HepG2 (cell line): Measurements from ENCODE around the gene ANKS1A. TPM values are rescaled to one million over a fixed set of nuclear protein-coding genes. Genes with fewer than 3 reads are reported as not detected.
A peak's percentile ranks its signal among the peaks of the same experiment; 100 is the strongest.

Source experiments
- ATAC-seq: fragments of 200-7000 bp; cut with Tn5 transposase; 3 replicates; pipeline ENCODE4 v1.9.1; 2020; ENCODE audit warnings: mild to moderate bottlenecking, moderate library complexity
- BruUV-seq: library from RNA; stranded (reverse); fragments of 400-500 nt; replicated peaks from 2 replicates; lab custom pipeline; 2021; lab: Mats Ljungman, UMichigan
- CTCF ChIA-PET: fragments of 300-600 bp; formaldehyde crosslinking; extraction: SDS; loops from one replicate; lab custom pipeline; 2021; ENCODE audit warnings: low total read pairs, inconsistent platforms, low intra/inter-chr PET ratio; lab: Yijun Ruan, JAX
- POLR2A ChIA-PET: fragments of 350-600 bp; sonication (Branson Sonifier 250); formaldehyde crosslinking; loops from one replicate; lab custom pipeline; 2020; ENCODE audit warnings: antibody characterized with exemption, inconsistent platforms; lab: Yijun Ruan, JAX
- DNase-seq: peaks from one replicate; pipeline ENCODE4 v3.0.0-alpha.2; 2015; ENCODE audit warnings: low spot score
- FAIRE-seq: peaks from 3 replicates; lab custom pipeline; 2011; peaks lifted over from hg19 to GRCh38; lab: Jason Lieb, UNC
- H2AFZ ChIP-seq: one replicate; pipeline ENCODE4 v1.6.1; 2011; ENCODE audit warnings: low read length, inconsistent platforms
- H3K27ac ChIP-seq: fragments of 300-600 bp; 3 replicates; pipeline ENCODE4 v1.8.0; 2011; ENCODE audit warnings: mixed run types, mild to moderate bottlenecking, mixed read lengths, low read length, inconsistent platforms; ENCODE audit not compliant: insufficient read depth; ENCODE audit errors: extremely low read length
- H3K27me3 ChIP-seq, 2 experiments: fragments of 200-600 bp in 1 of 2; 2 replicates in 1 of 2; 3 replicates in 1 of 2; pipeline versions ENCODE4 v1.6.0 to v1.8.0; 2011; ENCODE audit warnings: low read length in 2 of 2, mild to moderate bottlenecking in 2 of 2, moderate library complexity in 2 of 2, inconsistent platforms in 1 of 2; ENCODE audit not compliant: insufficient read depth in 2 of 2, control insufficient read depth in 1 of 2
- H3K36me3 ChIP-seq, 2 experiments: fragments of 200-600 bp in 1 of 2; replicated peaks in 1 of 2; 2 replicates in 1 of 2; 3 replicates in 1 of 2; pipeline versions ENCODE4 v1.5.1 to v1.8.0; 2011; ENCODE audit warnings: low read length in 2 of 2, inconsistent platforms in 1 of 2; ENCODE audit not compliant: insufficient read depth in 2 of 2, control insufficient read depth in 1 of 2
- H3K4me1 ChIP-seq: 2 replicates; pipeline ENCODE4 v1.5.1; 2012; ENCODE audit warnings: low read length, inconsistent platforms; ENCODE audit not compliant: insufficient read depth
- H3K4me2 ChIP-seq: 2 replicates; pipeline ENCODE4 v1.6.0; 2011; ENCODE audit warnings: low read depth, low read length, inconsistent platforms
- H3K4me3 ChIP-seq, 3 experiments: fragments of 200-600 bp in 1 of 3; sonication (generic), shearing (Covaris generic) in 1 of 3; replicated peaks in 1 of 3; 2 replicates each; pipeline ENCODE4 v1.5.1; 2011 to 2016; ENCODE audit warnings: low read length in 3 of 3, inconsistent platforms in 2 of 3, low read depth in 2 of 3, mild to moderate bottlenecking in 2 of 3, control low read depth in 1 of 3, mixed read lengths in 1 of 3; ENCODE audit not compliant: insufficient read depth in 1 of 3
- H3K79me2 ChIP-seq: one replicate; pipeline ENCODE4 v1.6.1; 2011; ENCODE audit warnings: low read length, inconsistent platforms; ENCODE audit not compliant: insufficient read depth
- H3K9ac ChIP-seq: 2 replicates; pipeline ENCODE4 v1.6.0; 2011; ENCODE audit warnings: mild to moderate bottlenecking, low read depth, low read length, inconsistent platforms; ENCODE audit not compliant: insufficient read depth
- H3K9me3 ChIP-seq: 2 replicates; pipeline ENCODE4 v1.5.1; 2012; ENCODE audit warnings: mild to moderate bottlenecking, low read length
- H4K20me1 ChIP-seq: 2 replicates; pipeline ENCODE4 v1.6.0; 2011; ENCODE audit warnings: inconsistent platforms, mild to moderate bottlenecking, low read length, moderate library complexity; ENCODE audit not compliant: insufficient read depth
- MXI1 ChIP-seq: IDR thresholded peaks from 3 replicates; pipeline ENCODE4 v1.6.1; 2012; ENCODE audit warnings: low read depth, low read length, inconsistent platforms, borderline replicate concordance
- THRA ChIP-seq: sonication (generic); formaldehyde crosslinking; IDR thresholded peaks from 2 replicates; pipeline ENCODE4 v1.4.0; 2020; ENCODE audit warnings: missing genetic modification reagents, borderline replicate concordance
- ZNF121 ChIP-seq: sonication (generic); formaldehyde crosslinking; IDR thresholded peaks from 2 replicates; pipeline ENCODE4 v1.5.0; 2020; ENCODE audit warnings: mild to moderate bottlenecking, missing genetic modification reagents
- ZNF563 ChIP-seq: sonication (generic); formaldehyde crosslinking; IDR thresholded peaks from 2 replicates; pipeline ENCODE4 v1.8.0; 2022; ENCODE audit warnings: mild to moderate bottlenecking, moderate library complexity, missing genetic modification reagents
- WGBS: methylation state at CpG from one replicate; pipeline ENCODE4 v1.1.6; 2017; ENCODE audit warnings: low lambda C conversion rate; 5-methylcytosine and 5-hydroxymethylcytosine counted together
- in situ Hi-C: cut with HindIII; loops from 2 replicates; pipeline ENCODE4 v1.10.0; 2017; ENCODE audit warnings: low pct_unique_long_range_greater_than_20kb; ENCODE audit not compliant: extremely low pct_ligation_motif_present
- intact Hi-C: fragments of 100-400 bp; cut with micrococcal nuclease; formaldehyde crosslinking; loops from one replicate; pipeline ENCODE4 v1.10.0; 2022; ENCODE audit not compliant: unreplicated experiment
- polyA plus RNA-seq, 8 experiments: library from polyadenylated mRNA; depleted of rRNA in 3 of 8; stranded (reverse) in 7 of 8; unstranded in 1 of 8; fragments of >200 nt; fragmentation: Illumina TruSeq in 4 of 8; extraction: Trizol in 4 of 8; gene quantifications; 2 replicates each; pipeline versions ENCODE4 v1.2.1 to v1.2.3, GENCODE V29; 2011 to 2016; ENCODE audit warnings: low read depth in 4 of 8, missing spikeins in 1 of 8, mixed read lengths in 1 of 8; ENCODE audit not compliant: insufficient read depth in 1 of 8
- total RNA-seq, 5 experiments: library from RNA; depleted of rRNA; stranded (reverse); fragments of >200 nt; fragmentation: Illumina TruSeq; extraction: Trizol; gene quantifications; 2 replicates each; pipeline ENCODE4 v1.2.3, GENCODE V29; 2016; ENCODE audit warnings: low read depth in 1 of 5

The ANKS1A gene
- total and polyA plus RNA-seq, 2 of the 13 experiments (the other 11 are each of a cell fraction or from before 2014, with no cell fraction given): 7.2 to 15.1 TPM

- Histone ChIP-seq H3K27me3 (no peaks in the 10 kb centered on the region), H3K4me1 (peaks cover 4% of the 10 kb centered on the region), H4K20me1 (no peaks in the 10 kb centered on the region), H3K27ac (no peak overlapping the region), H2AFZ (no peak overlapping the region), H3K79me2 (no peaks in the 10 kb centered on the region), H3K9me3 (no peaks in the 10 kb centered on the region), H3K4me3 (no peak overlapping the region), H3K9ac (no peak overlapping the region)
- intact Hi-C loops (no loop called here), in situ Hi-C loops (no loop called here)
- CTCF ChIA-PET: no interaction called here
- no peak for DNase-seq
- FAIRE-seq: no peak
- ATAC-seq: no peak
- WGBS: 95% methylated on average over 1 of the region's 1 CpG
- TF ChIP-seq ZNF563 (CRISPR knock-in tag): no peak
- no peak for TF ChIP-seq MXI1
- TF ChIP-seq, all 625 proteins: peak for 0
- BruUV-seq: no TSS peak
- Histone ChIP-seq H3K36me3 (no peaks in the 10 kb centered on the region; a peak in 1 of 5 replicates), H3K4me2 (no peak overlapping the region)
- POLR2A ChIA-PET: no interaction called here
Observed at GRCh38 chr6:34919651-34920050, 30.6 kb downstream of the ANKS1A start.

DNA sequence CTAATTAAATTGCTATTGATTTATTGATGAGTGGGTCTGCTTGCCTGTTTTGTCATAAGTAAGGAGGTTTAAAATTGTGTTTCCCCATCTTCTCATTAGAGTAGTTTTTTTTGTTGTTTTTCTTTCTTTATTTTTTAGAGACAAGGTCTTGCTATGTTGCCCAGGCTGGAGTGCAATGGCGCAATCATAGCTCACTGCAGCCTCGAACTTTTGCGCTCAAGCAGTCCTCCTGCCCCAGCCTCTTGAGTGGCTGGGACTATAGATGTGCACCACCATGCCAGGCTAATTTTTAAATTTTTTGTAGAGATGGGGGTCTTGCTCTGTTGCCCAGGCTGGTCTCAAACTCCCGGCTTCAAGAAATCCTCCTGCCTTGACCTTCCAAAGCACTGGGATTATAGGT lies 31.0 kb downstream of the ANKS1A start:
- no peak overlapping the region for H3K9ac ChIP-seq
- H3K79me2 ChIP-seq: no peaks in the 10 kb centered on the region
- ATAC-seq (no peak), FAIRE-seq (no peak), DNase-seq (no peak)
- no peaks in the 10 kb centered on the region for H3K27me3 ChIP-seq
- H3K9me3 ChIP-seq: no peaks in the 10 kb centered on the region
- TF ChIP-seq THRA (CRISPR knock-in tag): no peak
- peak; percentile 59 for TF ChIP-seq ZNF121 (CRISPR knock-in tag)
- no peak overlapping the region for H3K27ac ChIP-seq
- CTCF ChIA-PET: no interaction called here
- H3K4me1 ChIP-seq: peaks cover 7% of the 10 kb centered on the region
- no peaks in the 10 kb centered on the region; a peak in 1 of 5 replicates for H3K36me3 ChIP-seq
- H4K20me1 ChIP-seq: no peaks in the 10 kb centered on the region
- WGBS: over 99% methylated on average over 4 of the region's 4 CpGs
- POLR2A ChIA-PET: no interaction called here
- no peak overlapping the region for H3K4me2 ChIP-seq
- in situ Hi-C loops (no loop called here), intact Hi-C loops (no loop called here)
- H2AFZ ChIP-seq: no peak overlapping the region
- BruUV-seq: no TSS peak
- H3K4me3 ChIP-seq: no peak overlapping the region
